HG03066 (cell line): ENCODE measurements around the gene SERGEF.
"Not testable (repeated sequence)": the region's sequence is repeated elsewhere in the genome, so short reads cannot be mapped to it uniquely, and the experiment has no call there.

ENCODE experiments used
- ATAC-seq: cut with Tn5 transposase; IDR thresholded peaks from one replicate; pipeline ENCODE4 v1.9.1; 2021; ENCODE audit warnings: low read depth; ENCODE audit not compliant: unreplicated experiment

Gene SERGEF

DNA sequence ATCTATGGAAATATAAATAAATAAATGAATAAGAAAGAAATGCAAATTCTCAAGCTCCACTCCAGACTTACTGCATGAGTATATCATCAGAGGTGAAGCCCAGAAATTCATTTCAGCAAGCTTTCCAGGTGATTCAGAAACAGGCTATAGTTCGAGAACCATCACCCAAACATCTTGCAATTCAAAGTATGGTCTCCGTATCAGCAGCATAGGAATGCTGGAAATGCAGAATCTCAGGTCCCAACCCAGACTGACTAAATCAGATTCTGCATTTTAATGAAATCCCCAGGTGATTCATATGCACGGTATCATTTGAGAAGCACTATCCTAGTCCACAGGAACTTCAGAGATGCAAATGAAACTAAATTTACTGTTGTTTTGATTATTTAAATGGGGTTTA lies 95.3 kb downstream of the SERGEF start:
- ATAC-seq: no peak

GRCh38 chr11:17915500-17916143 lies 97.2 kb downstream of the SERGEF start:
- no peak for ATAC-seq

- no peak for ATAC-seq
These were observed 97.9 kb downstream of the SERGEF start for GRCh38 chr11:17914957-17915356.

- ATAC-seq: no peak
These were observed 105.8 kb downstream of the SERGEF start for GRCh38 chr11:17907046-17907445.

DNA sequence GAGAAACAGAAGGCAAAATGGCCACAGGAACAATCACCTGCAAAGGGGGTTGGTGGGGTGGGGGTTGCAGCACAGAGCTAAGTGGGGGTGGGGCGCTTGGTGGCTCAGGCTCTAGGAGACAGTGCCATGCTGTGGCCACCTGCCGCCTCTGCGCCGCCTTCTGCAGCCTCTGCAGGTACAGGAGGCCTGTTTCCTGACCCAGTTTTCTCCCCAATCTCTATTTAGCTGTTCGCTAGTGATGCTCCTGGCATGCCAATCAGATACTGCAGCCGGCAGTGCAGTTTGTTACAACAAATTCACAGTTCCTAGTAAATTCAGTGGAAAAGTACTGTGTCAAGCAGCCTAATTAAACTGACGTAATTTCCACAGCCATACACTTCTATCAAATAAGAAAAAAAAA lies 106.4 kb downstream of the SERGEF start:
- no peak for ATAC-seq

DNA sequence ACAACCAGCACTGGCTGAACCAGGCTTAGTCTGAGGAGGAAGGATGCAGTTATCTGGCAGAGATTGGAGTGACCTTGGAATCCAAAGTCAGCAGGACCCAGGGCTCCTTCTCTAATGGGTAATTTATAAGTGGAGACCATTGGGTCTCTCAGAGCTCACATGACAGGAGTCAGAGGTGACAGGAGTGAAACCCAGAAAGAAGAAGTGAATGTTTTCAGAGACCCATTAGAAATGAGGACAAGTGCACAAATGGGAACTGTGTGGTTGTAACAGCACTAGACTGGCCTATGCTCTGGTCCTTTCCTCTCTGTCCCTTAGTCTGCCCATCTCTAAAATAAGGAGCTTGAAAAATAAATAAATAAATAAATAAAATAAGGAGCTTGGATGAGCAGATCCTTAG lies 107.4 kb downstream of the SERGEF start:
- peak; percentile 87 for ATAC-seq

DNA sequence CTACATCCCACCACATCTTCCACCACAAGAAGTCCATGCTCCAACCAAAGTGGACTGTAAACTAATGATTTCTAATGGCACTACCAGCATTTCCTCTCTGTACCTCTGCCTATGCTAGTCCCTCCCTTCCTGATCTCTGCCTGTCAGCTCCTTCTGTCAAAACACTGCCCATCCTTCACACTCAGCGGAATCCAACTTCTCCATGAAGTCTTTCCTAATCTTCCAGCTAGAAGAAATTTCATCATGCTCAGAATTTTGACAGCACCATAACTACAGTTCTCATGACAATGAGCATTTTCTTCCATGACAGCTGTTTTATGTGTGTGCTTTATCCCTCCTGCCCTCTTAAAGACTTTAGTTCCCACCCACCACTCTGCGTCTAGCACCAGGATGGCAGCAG lies 111.4 kb downstream of the SERGEF start:
- no peak for ATAC-seq

- no peak for ATAC-seq
These were observed 114.1 kb downstream of the SERGEF start for GRCh38 chr11:17898782-17899181.

GRCh38 chr11:17898071-17898470 lies 114.8 kb downstream of the SERGEF start:
- ATAC-seq: no peak

GRCh38 chr11:17897495-17897894 lies 115.4 kb downstream of the SERGEF start:
- ATAC-seq: no peak

GRCh38 chr11:17896496-17897151 lies 116.2 kb downstream of the SERGEF start:
- not testable (repeated sequence) for ATAC-seq

DNA sequence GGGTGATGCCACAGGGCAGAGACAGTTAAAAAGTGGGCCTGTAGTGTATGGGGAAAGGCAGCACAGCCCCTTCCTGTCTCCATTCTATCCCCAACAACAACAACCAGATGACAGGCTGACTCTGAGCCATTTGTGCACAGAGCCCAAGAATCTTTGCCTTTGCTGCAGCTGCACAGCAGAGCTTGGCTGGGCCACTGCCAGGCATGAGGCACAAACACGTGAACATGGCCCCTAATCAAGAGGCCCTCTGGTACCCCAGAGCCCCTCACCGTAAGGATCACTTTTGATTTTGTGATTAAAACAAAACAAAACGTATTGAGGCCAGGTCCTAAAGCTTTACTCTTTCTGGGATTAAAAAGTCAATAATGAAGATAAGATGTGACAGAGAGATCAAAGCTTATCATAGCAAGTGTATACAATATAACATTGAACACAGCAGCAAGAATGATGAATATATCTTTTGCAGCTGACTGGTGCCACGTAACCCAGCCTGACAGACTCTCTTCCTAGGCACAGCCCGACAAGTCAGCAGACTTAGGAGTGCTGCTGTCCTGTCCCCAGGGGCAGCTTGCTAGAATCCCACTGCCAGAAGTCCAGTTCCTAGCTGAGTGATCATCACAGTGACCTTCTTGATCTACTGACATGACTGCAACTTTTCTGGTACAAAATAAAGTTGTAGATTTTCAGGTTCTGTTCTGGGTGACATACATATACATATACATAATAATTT lies 117.8 kb downstream of the SERGEF start:
- no peak for ATAC-seq

DNA sequence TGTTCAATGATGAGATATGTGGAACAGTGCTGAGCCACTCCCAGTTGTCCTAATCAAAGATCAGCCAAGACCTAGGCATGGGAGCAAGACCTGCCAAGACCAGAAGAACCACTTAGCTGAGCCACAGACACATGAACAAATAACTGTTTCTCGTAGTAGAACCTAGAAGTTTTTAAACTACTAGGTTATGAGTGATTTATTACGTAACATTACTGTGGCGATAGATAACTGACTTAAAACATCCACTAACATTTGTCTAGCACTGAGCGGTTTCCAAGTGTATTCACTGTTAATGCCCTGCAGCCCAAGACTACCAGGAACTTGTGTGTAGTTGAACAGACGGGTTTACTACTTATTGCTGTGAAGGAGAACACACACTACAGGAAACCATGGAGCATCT lies 120.4 kb downstream of the SERGEF start:
- no peak for ATAC-seq

GRCh38 chr11:17890325-17890724 lies 122.5 kb downstream of the SERGEF start:
- no peak for ATAC-seq

DNA sequence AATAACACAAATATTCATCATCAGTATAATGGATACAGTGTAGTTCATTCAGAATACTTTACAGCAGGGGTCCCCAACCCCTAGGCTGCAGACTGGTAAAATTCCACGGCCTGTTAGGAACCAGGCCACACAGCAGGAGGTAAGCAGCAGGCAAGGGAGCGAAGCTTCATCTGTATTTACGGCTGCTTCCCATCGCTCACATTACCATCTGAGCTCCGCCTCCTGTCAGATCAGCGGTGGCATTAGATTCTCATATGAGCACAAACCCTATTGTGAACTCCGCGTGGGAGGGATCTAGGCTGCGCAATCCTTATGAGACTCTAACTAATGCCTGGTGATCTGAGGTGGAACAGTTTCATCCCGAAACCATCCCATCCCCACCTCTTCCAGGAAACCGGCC lies 125.1 kb downstream of the SERGEF start:
- no peak for ATAC-seq

DNA sequence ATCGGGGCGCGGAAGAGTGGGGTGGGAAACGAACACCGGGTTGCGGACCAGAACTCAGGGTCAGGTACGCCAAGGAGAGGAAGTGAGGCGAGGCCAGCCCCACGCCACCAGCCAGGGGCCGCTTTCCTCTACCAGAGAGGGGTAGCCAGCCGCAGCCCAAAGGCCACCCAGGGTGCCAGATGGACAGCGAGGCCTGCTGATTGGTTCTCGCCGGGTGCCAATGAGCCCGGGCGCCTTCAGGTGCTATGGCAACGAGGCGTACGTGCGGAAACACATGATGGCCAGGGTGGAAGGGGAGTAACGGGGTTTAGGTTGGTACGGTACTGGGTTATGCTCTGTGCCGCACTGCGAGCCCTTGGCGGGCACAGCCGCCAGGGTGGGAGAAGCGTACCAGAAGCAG lies 128.9 kb downstream of the SERGEF start:
- ATAC-seq: no peak

- no peak for ATAC-seq
These were observed 129.8 kb downstream of the SERGEF start for GRCh38 chr11:17883057-17883456.

- ATAC-seq: no peak
These were observed 134.1 kb downstream of the SERGEF start for GRCh38 chr11:17878743-17879142.

DNA sequence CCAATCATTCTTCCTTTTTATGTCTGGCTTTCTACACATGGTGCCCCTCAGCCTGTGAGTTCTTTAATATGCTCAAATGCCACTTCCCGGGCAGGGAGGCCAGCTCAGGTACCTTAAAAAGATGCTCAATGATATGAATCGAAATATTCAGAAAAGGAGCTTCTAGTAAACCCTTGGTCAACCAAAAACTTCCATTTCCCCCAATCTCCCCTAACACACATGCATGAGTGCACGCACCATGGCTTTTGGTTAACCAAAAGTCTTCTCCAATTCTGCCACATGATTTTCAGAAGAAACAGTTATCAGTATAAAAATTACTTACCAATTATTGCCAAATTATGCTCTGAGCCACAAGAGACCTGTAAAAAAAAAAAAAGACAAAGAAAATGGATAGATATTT lies 135.0 kb downstream of the SERGEF start:
- ATAC-seq: no peak

GRCh38 chr11:17876827-17877226 lies 136.0 kb downstream of the SERGEF start:
- no peak for ATAC-seq

- ATAC-seq: no peak
These were observed 137.0 kb downstream of the SERGEF start for GRCh38 chr11:17875891-17876290.

- no peak for ATAC-seq
These were observed 139.3 kb downstream of the SERGEF start for GRCh38 chr11:17873586-17873985.
